Calu3 (cell line): ENCODE data around the gene FAF2. TPM values are rescaled to one million over a fixed set of nuclear protein-coding genes. Genes with fewer than 3 reads are reported as not detected.
A peak's percentile ranks its signal among the peaks of the same experiment; 100 is the strongest.

Source experiments
- BruUV-seq: library from RNA; stranded (reverse); fragments of 400-500 nt; replicated peaks from 2 replicates; lab custom pipeline; 2021; lab: Mats Ljungman, UMichigan
- CTCF ChIA-PET: fragments of 300-600 bp; sonication (Branson Sonifier 250); formaldehyde crosslinking; loops from one replicate; lab custom pipeline; 2022; ENCODE audit warnings: antibody characterized with exemption; lab: Charles Lee
- DNase-seq: peaks from one replicate; pipeline ENCODE4 v3.0.0; 2022
- H3K27ac Mint-ChIP-seq: one replicate; pipeline ENCODE4 v1.8.0; 2022; ENCODE audit warnings: mixed read lengths; ENCODE audit not compliant: unreplicated experiment
- H3K27me3 Mint-ChIP-seq: one replicate; pipeline ENCODE4 v1.8.0; 2022; ENCODE audit warnings: mixed read lengths; ENCODE audit not compliant: unreplicated experiment
- H3K36me3 Mint-ChIP-seq: one replicate; pipeline ENCODE4 v1.8.0; 2022; ENCODE audit warnings: mild to moderate bottlenecking, moderate library complexity, mixed read lengths; ENCODE audit not compliant: insufficient read depth, unreplicated experiment
- H3K4me1 Mint-ChIP-seq: one replicate; pipeline ENCODE4 v1.8.0; 2022; ENCODE audit warnings: mild to moderate bottlenecking, low read depth, mixed read lengths; ENCODE audit not compliant: unreplicated experiment
- H3K4me3 Mint-ChIP-seq: one replicate; pipeline ENCODE4 v1.8.0; 2022; ENCODE audit warnings: mild to moderate bottlenecking, low read depth, moderate library complexity, mixed read lengths; ENCODE audit not compliant: unreplicated experiment
- H3K9me3 Mint-ChIP-seq: one replicate; pipeline ENCODE4 v1.8.0; 2022; ENCODE audit warnings: low read depth, mixed read lengths; ENCODE audit not compliant: unreplicated experiment
- CTCF ChIP-seq: fragments of 200-600 bp; IDR thresholded peaks from one replicate; pipeline ENCODE4 v1.8.0; 2022; ENCODE audit warnings: antibody characterized with exemption; ENCODE audit not compliant: unreplicated experiment
- intact Hi-C: fragments of 100-400 bp; cut with micrococcal nuclease; formaldehyde crosslinking; loops from one replicate; pipeline ENCODE4 v1.10.0; 2022; ENCODE audit not compliant: unreplicated experiment
- total RNA-seq: library from RNA; stranded (reverse); gene quantifications from 2 replicates; pipeline ENCODE4 v1.2.3, GENCODE V29; 2022

The FAF2 gene
- total RNA-seq, 1 experiment from 2014 or later = 73.6 TPM

- DNase-seq = peak; percentile 71
Observed at GRCh38 chr5:176542596-176543427, 94.6 kb downstream of the FAF2 start.

GRCh38 chr5:176543428-176544182 lies 95.4 kb downstream of the FAF2 start:
- DNase-seq = peak; percentile 80
- Mint-ChIP-seq H3K36me3 (peaks cover 63% of the 10 kb centered on the region), H3K27me3 (no peaks in the 10 kb centered on the region), H3K27ac (peak overlapping the region; percentile 84), H3K9me3 (no peaks in the 10 kb centered on the region), H3K4me1 (peaks cover 81% of the 10 kb centered on the region), H3K4me3 (peak overlapping the region; percentile 84)
- TSS peak; percentile 56 for BruUV-seq
- intact Hi-C loops = loop anchor here (5.0 kb wide), 1 partner anchor 69 kb away; the partner anchor contains the start of gene GPRIN1
- no peak for TF ChIP-seq CTCF
- CTCF ChIA-PET = interaction anchor here (0.6 kb wide), 2 partner anchors 10 to 59 kb away, joined by 3 read pairs; no protein-coding TSS in a partner anchor

More at GRCh38 chr5:176542596-176543427, 94.6 kb downstream of the FAF2 start:
- intact Hi-C loops = loop anchor here (5.0 kb wide), 1 partner anchor 69 kb away; the partner anchor contains the start of gene GPRIN1
- TF ChIP-seq CTCF = no peak
- CTCF ChIA-PET = interaction anchor here (0.6 to 1.1 kb wide), 2 partner anchors 58 to 94 kb away, joined by 3 read pairs; partner anchors contain the start of gene FAF2
- no TSS peak for BruUV-seq
- Mint-ChIP-seq H3K27me3 (no peaks in the 10 kb centered on the region), H3K27ac (peak overlapping the region; percentile 82), H3K4me1 (peaks cover 81% of the 10 kb centered on the region), H3K36me3 (peaks cover 66% of the 10 kb centered on the region), H3K4me3 (peak overlapping the region; percentile 84), H3K9me3 (no peaks in the 10 kb centered on the region)

GRCh38 chr5:176545388-176545736 lies 97.2 kb downstream of the FAF2 start:
- peak overlapping the region; percentile 84 for H3K27ac Mint-ChIP-seq
- no peak for TF ChIP-seq CTCF
- no peaks in the 10 kb centered on the region for H3K27me3 Mint-ChIP-seq
- H3K9me3 Mint-ChIP-seq = no peaks in the 10 kb centered on the region
- no peak for DNase-seq
- CTCF ChIA-PET = no interaction called here
- intact Hi-C loops = no loop called here
- peaks cover 82% of the 10 kb centered on the region for H3K4me1 Mint-ChIP-seq
- H3K4me3 Mint-ChIP-seq = peak overlapping the region; percentile 26
- no TSS peak for BruUV-seq
- H3K36me3 Mint-ChIP-seq = peaks cover 63% of the 10 kb centered on the region

DNA sequence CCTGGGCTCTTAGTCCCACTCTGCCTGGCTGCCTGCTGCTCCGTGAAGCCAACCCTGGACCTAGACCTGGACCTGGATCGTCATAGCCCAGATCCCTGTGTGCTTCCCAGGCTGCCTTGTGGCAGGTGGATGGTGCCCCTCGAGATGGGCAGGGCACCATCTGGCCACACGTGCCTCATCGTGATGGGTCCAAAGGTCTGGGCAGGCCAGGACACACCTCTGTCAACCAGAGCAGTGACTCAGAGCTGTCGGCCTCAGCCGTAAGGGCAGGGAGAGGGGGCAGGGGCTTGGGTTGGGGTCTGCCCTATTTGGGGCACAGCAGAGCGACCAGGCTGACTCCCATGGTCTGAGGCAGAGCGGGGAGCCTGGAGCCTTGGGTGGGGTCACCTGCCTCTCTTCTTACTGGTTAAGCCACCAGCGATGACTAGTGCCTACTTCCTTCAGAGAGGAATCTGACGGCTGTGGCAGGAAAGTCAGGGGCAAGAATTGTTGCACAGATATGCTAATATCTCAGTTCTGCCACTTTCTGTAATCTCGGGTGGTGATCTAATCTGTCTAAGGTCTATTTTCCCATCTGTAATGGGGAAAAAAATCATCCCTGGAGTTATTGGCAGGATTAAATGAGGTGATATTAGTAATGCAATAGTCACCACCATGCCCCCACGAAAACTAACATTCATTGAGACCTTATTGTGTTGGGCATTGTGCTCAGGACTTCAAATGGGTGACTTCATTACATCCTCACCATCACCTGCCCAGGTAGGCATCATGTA lies 97.7 kb downstream of the FAF2 start:
- Mint-ChIP-seq H3K4me1 (peaks cover 81% of the 10 kb centered on the region), H3K36me3 (peaks cover 57% of the 10 kb centered on the region), H3K4me3 (peak overlapping the region; percentile 26), H3K27ac (peak overlapping the region; percentile 84), H3K9me3 (no peaks in the 10 kb centered on the region), H3K27me3 (no peaks in the 10 kb centered on the region)
- peak; percentile 70 for DNase-seq
- intact Hi-C loops = no loop called here
- no TSS peak for BruUV-seq
- CTCF ChIA-PET = interaction anchor here (1.1 kb wide), 1 partner anchor 267 kb away, joined by 3 read pairs; no protein-coding TSS in a partner anchor
- TF ChIP-seq CTCF = no peak
